Duodenal mucosa (tissue), 2 donors: ENCODE measurements around the gene TYMS.

Source experiments
- H3K27ac ChIP-seq: one replicate; pipeline ENCODE4 v1.7.0; 2013; ENCODE audit warnings: low read depth, low read length
- H3K27me3 ChIP-seq, 2 donors: one replicate each; pipeline ENCODE4 v1.7.0; 2013; ENCODE audit warnings: low read length in 2 of 2, control low read depth in 1 of 2; ENCODE audit not compliant: insufficient read depth in 2 of 2, control insufficient read depth in 1 of 2
- H3K36me3 ChIP-seq, 2 donors: one replicate each; pipeline ENCODE4 v1.7.0; 2013; ENCODE audit warnings: low read length in 2 of 2, control low read depth in 1 of 2; ENCODE audit not compliant: insufficient read depth in 2 of 2, control insufficient read depth in 1 of 2
- H3K4me1 ChIP-seq, 2 donors: one replicate each; pipeline ENCODE4 v1.7.0; 2013; ENCODE audit warnings: low read length in 2 of 2, control low read depth in 1 of 2; ENCODE audit not compliant: insufficient read depth in 2 of 2, control insufficient read depth in 1 of 2
- H3K4me3 ChIP-seq, 2 donors: one replicate each; pipeline ENCODE4 v1.7.0; 2013; ENCODE audit warnings: low read length in 2 of 2, low read depth in 1 of 2
- H3K9ac ChIP-seq, 2 donors: one replicate each; pipeline ENCODE4 v1.7.0; 2013; ENCODE audit warnings: low read length in 2 of 2, low read depth in 1 of 2
- H3K9me3 ChIP-seq, 2 donors: one replicate each; pipeline ENCODE4 v1.7.0; 2013; ENCODE audit warnings: low read length in 2 of 2, control low read depth in 1 of 2; ENCODE audit not compliant: control insufficient read depth in 1 of 2

Gene TYMS

DNA sequence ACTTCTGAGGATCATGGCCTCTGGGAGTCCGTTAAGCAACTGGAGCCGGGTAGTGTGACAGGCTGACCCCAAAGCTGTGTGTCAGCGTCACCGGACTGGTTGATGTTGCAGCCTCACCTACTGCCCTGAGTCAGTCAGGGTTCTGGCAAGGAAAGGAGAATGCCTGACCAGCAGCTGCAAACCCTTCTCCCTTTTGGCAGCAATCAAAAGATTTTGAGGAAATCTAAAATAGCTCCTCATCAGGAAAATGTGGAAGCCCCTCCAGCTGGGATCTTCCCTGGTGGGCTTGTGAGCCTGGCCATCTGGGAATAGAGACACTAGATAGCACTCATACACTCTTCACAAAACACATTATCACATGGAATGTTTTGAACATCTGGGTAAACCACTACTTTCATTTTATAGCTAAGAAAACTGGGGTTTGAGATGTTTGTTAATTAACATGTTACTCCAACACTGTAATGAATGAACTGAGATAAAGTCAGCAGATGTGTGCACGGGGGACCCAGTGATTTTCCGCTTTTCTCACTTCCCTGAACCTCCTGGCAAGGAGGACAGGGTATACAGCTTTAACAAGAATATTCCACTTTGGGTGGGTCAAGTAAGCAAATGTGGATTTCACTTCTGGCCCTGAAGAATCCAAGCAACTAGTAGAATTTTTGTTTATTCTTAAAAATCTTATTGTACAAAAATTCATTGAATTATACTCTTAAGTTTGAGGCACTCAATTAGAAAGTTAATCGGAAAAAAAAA lies 36.0 kb upstream of the TYMS start:
- no peak overlapping the region for H3K9ac ChIP-seq
- H3K4me3 ChIP-seq = no peak overlapping the region
- no peaks in the 10 kb centered on the region for H3K4me1 ChIP-seq
- peaks cover 0 to 3% of the 10 kb centered on the region in 2 donors for H3K27me3 ChIP-seq
- H3K9me3 ChIP-seq = no peaks in the 10 kb centered on the region
- H3K27ac ChIP-seq = no peak overlapping the region
- H3K36me3 ChIP-seq = no peaks in the 10 kb centered on the region

DNA sequence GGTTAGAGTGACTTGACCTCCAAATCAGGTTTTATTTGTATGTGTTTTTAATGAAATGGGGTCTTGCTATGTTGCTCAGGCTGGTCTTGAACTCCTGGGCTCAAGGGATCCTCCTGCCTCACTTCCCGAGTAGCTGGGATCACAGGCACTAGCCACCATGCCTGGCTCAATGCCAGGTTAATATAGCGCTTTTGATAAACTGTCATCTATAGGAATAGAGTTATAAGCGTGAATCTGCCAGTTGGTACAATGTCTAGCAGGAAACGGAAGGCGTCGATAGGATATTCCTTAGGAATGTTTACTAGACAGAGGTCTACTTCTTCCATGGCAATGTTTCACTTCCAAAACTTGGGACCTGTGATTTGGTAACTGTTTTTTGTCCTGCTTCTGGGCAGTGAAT lies 35.2 kb upstream of the TYMS start:
- no peaks in the 10 kb centered on the region for H3K4me1 ChIP-seq
- H3K27me3 ChIP-seq = peaks cover 0 to 3% of the 10 kb centered on the region in 2 donors
- no peaks in the 10 kb centered on the region for H3K9me3 ChIP-seq
- no peak overlapping the region for H3K4me3 ChIP-seq
- no peaks in the 10 kb centered on the region for H3K36me3 ChIP-seq
- no peak overlapping the region for H3K9ac ChIP-seq
- H3K27ac ChIP-seq = no peak overlapping the region

DNA sequence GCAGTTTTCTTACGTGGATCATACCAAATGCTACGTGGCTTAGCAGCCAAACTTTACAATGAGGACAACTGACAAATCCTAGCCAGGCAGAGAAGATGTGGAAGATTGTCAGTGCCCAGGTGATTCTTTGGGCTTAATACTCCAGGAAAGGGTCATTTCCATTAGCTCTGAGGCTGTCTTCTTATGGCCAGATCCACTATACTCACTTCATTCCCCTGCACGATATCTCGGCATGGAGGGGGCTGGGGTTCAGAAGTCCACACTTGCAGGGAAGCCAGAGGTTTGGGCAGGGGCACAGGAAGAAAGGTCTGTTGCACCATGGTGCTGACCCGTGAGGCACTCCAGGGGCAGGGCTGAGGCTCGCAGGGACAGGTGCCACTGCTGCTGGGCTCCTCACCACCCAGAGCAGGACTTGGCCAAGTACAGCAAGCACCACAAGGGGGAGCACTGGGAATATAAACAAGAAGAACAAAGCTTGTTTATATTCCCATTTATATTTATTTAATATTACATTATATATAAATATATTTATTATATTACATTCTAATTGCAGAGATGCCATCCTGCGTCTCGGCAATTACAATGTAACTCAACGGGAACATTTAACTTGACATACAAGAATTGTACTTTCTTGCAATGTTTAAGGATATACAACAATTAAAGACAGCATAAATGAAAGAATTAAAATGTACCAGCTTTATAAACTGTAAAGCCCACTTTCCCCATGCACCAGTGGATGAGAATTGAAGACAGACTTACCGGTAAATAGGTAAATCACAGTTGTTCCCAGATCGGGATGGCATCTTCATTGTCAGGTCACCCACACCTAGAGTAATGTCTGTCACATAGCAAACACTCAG lies 33.5 kb upstream of the TYMS start:
- no peaks in the 10 kb centered on the region for H3K9me3 ChIP-seq
- no peak overlapping the region for H3K4me3 ChIP-seq
- no peaks in the 10 kb centered on the region for H3K4me1 ChIP-seq
- no peak overlapping the region for H3K27ac ChIP-seq
- H3K9ac ChIP-seq = no peak overlapping the region
- H3K36me3 ChIP-seq = no peaks in the 10 kb centered on the region
- H3K27me3 ChIP-seq = peaks cover 0 to 3% of the 10 kb centered on the region in 2 donors

DNA sequence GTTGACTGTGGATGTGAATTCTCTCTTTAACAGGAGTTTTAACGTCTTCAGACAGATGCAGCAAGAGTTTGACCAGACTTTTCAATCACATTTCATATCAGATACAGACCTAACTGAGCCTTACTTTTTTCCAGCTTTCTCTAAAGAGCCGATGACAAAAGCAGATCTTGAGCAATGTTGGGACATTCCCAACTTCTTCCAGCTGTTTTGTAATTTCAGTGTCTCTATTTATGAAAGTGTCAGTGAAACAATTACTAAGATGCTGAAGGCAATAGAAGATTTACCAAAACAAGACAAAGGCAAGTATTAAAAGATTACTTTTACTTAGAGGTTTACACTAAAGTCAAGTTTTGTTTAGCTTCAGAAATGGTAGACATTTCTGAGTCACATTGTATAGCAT lies 30.2 kb upstream of the TYMS start:
- no peaks in the 10 kb centered on the region for H3K36me3 ChIP-seq
- no peak overlapping the region for H3K27ac ChIP-seq
- H3K9me3 ChIP-seq = no peaks in the 10 kb centered on the region
- no peaks in the 10 kb centered on the region for H3K4me1 ChIP-seq
- H3K9ac ChIP-seq = no peak overlapping the region
- H3K4me3 ChIP-seq = no peak overlapping the region
- no peaks in the 10 kb centered on the region for H3K27me3 ChIP-seq

DNA sequence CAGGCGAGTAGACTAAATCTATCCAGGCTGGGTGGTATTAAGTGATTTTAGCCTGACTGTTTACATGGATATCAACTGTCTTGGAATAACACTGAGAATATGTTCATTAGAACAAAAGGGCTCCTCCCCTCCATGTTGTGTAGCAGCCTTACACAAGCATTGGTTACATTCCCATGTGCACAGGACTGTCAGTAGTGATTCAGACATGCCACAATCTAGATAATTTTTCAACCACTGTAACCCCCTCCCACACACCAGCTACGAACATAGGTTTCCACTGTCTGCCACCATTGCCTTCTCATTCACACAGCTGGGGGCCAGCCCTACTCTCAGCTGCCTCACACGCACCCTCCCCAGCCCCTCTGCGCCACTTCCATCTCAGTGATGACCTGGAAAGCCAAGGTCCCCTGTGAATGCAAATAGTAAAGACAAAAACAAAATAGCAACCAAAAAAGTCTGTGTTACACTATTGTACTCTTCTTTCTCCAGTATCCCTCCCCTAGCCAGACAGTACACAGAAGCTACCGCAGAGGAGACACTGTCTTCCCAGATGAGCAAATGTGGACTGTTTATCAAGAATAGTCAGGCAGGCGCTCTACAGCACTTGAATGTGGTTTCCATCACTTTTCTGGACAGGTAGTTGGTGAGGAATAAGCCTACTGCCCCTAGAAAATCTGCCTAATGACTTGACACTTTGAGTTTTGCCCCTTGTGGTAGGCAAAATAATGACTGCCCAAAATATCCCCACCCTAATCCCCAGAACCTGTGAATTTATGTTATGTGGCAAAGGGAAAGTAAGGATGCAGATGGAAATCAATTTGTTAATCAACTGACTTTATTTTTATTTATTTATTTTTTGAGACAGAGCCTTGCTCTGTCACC lies 27.9 kb upstream of the TYMS start:
- Histone ChIP-seq H3K4me1 (no peaks in the 10 kb centered on the region), H3K27me3 (no peaks in the 10 kb centered on the region), H3K27ac (no peak overlapping the region), H3K36me3 (no peaks in the 10 kb centered on the region), H3K9me3 (no peaks in the 10 kb centered on the region), H3K9ac (no peak overlapping the region), H3K4me3 (no peak overlapping the region)

DNA sequence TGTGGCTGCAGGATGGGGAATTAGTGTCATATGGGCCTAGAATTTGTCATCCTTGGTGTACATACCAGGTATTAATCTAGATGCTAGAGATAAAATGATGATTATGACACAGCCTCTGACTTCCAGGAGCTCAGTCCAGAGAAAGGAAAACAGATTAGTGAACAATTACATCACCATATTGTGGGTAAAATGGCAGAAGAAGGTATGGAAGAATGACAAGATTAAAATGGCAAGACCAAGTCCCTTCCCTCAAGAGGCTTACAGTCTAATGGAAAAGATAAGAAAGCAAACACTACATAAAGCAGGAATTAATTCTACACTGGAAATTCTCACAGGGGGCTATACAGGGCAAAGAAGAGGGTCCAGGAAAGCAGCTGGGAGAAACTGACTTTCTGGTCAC lies 25.9 kb upstream of the TYMS start:
- no peak overlapping the region for H3K4me3 ChIP-seq

DNA sequence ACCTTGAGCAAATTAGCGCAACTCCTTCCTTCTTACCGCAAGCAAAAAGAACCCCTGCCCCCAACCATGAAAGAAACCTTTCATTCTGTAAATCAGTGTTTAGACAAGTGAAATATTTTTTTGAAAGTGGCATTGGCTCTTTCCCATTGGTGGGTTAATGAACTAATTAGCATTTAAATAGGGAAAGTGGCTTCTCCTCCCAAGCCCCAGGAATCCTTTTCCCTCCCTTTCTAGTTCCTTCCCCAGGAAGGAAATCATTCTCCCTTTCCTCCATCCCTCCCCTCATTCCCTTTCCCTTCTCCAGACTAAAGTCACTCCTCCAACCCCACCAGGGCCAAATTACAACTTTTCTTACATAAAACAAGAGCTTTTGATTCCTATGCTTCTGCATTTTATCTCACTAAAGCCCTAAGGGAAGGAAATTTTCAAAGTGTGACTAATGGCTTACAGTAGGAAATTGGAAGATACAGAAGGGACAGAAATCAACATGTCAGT lies 22.9 kb upstream of the TYMS start:
- H3K9ac ChIP-seq = no peak overlapping the region
- no peaks in the 10 kb centered on the region for H3K4me1 ChIP-seq
- H3K27me3 ChIP-seq = no peaks in the 10 kb centered on the region
- no peak overlapping the region for H3K27ac ChIP-seq
- H3K36me3 ChIP-seq = no peaks in the 10 kb centered on the region
- H3K9me3 ChIP-seq = no peaks in the 10 kb centered on the region
- H3K4me3 ChIP-seq = no peak overlapping the region

More for the DNA sequence above, 25.9 kb upstream of the TYMS start:
- H3K4me1 ChIP-seq = no peaks in the 10 kb centered on the region
- H3K36me3 ChIP-seq = no peaks in the 10 kb centered on the region
- H3K27me3 ChIP-seq = no peaks in the 10 kb centered on the region
- no peak overlapping the region for H3K9ac ChIP-seq
- no peaks in the 10 kb centered on the region for H3K9me3 ChIP-seq
- no peak overlapping the region for H3K27ac ChIP-seq

DNA sequence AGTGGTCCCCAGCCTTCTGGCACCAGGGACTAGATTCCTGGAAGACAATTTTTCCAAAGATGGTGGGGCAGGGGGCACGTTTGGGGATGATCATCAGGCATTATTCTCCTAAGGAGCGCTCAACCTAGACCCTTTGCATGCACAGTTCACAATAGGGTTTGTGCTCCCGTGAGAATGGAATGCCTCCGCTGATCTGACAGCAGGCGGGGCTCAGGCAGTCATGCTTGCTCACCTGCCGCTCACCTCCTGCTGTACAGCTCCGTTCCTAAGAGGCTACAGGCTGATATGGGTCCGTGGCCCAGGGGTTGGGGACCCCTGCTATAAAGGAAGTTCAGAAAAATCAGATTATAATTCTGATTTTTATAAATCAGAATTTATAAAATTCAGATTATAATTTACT lies 22.3 kb upstream of the TYMS start:
- H3K9me3 ChIP-seq = no peaks in the 10 kb centered on the region
- H3K4me1 ChIP-seq = no peaks in the 10 kb centered on the region
- no peak overlapping the region for H3K27ac ChIP-seq
- H3K27me3 ChIP-seq = no peaks in the 10 kb centered on the region
- H3K36me3 ChIP-seq = no peaks in the 10 kb centered on the region
- no peak overlapping the region for H3K9ac ChIP-seq
- H3K4me3 ChIP-seq = no peak overlapping the region

DNA sequence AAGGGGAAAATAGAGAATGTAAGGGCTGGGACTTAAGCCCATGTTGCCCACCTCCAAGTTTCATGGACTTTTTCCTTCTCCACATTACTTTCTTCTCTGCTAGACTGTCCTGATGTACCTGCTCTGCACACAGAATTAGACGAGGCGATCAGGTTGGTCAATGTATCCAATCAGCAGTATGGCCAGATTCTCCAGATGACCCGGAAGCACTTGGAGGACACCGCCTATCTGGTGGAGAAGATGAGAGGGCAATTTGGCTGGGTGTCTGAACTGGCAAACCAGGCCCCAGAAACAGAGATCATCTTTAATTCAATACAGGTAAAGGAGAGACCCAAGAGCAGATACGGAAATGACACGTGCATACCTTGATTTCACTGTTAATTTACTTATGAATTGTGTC lies 16.2 kb upstream of the TYMS start:
- H3K27ac ChIP-seq = no peak overlapping the region
- H3K9ac ChIP-seq = no peak overlapping the region
- no peaks in the 10 kb centered on the region for H3K9me3 ChIP-seq
- H3K4me3 ChIP-seq = no peak overlapping the region
- no peaks in the 10 kb centered on the region for H3K27me3 ChIP-seq
- no peaks in the 10 kb centered on the region for H3K4me1 ChIP-seq
- no peaks in the 10 kb centered on the region for H3K36me3 ChIP-seq
